HepG2 (cell line): ENCODE measurements around the gene CTDSP2. TPM values are rescaled to one million over a fixed set of nuclear protein-coding genes. Genes with fewer than 3 reads are reported as not detected.

Experiments
- CREM ChIP-seq, 2 experiments: sonication (generic) in 1 of 2; formaldehyde crosslinking in 1 of 2; IDR thresholded peaks; 2 replicates each; pipeline versions ENCODE4 v1.4.0 to v1.6.1; 2016 to 2020; ENCODE audit warnings: antibody characterized with exemption in 1 of 2, mild to moderate bottlenecking in 1 of 2, missing genetic modification reagents in 1 of 2
- ETV5 ChIP-seq: IDR thresholded peaks from 2 replicates; pipeline ENCODE4 v1.6.1; 2018; ENCODE audit warnings: missing biosample characterization, missing genetic modification reagents, inconsistent platforms, borderline replicate concordance
- FOXA1 ChIP-seq, 2 experiments: fragments of 450-650 bp in 1 of 2; sonication (generic) in 1 of 2; formaldehyde crosslinking in 1 of 2; IDR thresholded peaks; 2 replicates each; pipeline versions ENCODE4 v1.4.0 to v1.6.1; 2016 to 2020; ENCODE audit warnings: missing genetic modification reagents in 1 of 2
- HNF4A ChIP-seq: sonication (generic); formaldehyde crosslinking; IDR thresholded peaks from 2 replicates; pipeline ENCODE4 v1.4.0; 2020; ENCODE audit warnings: missing genetic modification reagents
- HOXD1 ChIP-seq: sonication (generic); formaldehyde crosslinking; IDR thresholded peaks from 2 replicates; pipeline ENCODE4 v1.5.0; 2020; ENCODE audit warnings: missing genetic modification reagents
- IKZF1 ChIP-seq: fragments of 450-650 bp; IDR thresholded peaks from 2 replicates; pipeline ENCODE4 v1.7.1; 2016
- KLF13 ChIP-seq: sonication (generic); formaldehyde crosslinking; IDR thresholded peaks from 2 replicates; pipeline ENCODE4 v1.4.0; 2020; ENCODE audit warnings: mild to moderate bottlenecking, missing genetic modification reagents
- NR2F6 ChIP-seq, 2 experiments: IDR thresholded peaks; 2 replicates each; pipeline ENCODE4 v1.6.1; 2016; ENCODE audit warnings: antibody characterized with exemption in 1 of 2, mild to moderate bottlenecking in 1 of 2
- PPARG ChIP-seq: conservative IDR thresholded peaks from 2 replicates; pipeline ENCODE4 v1.6.1; 2016; ENCODE audit warnings: missing biosample characterization, missing genetic modification reagents
- RBFOX2 ChIP-seq: fragments of 200-400 bp; formaldehyde crosslinking; IDR thresholded peaks from 2 replicates; pipeline ENCODE4 v1.6.1; 2017; ENCODE audit warnings: low read depth, mild to moderate bottlenecking, low read length
- UBTF ChIP-seq: sonication (generic); formaldehyde crosslinking; IDR thresholded peaks from 2 replicates; pipeline ENCODE4 v1.4.0; 2020; ENCODE audit warnings: mild to moderate bottlenecking, missing genetic modification reagents
- USF2 ChIP-seq, 2 experiments: sonication (generic) in 1 of 2; formaldehyde crosslinking in 1 of 2; IDR thresholded peaks; 2 replicates each; pipeline versions ENCODE4 v1.5.1 to v1.6.1; 2011 to 2020; ENCODE audit warnings: borderline replicate concordance in 1 of 2, low read depth in 1 of 2, low read length in 1 of 2, mild to moderate bottlenecking in 1 of 2, missing genetic modification reagents in 1 of 2, moderate library complexity in 1 of 2
- YEATS4 ChIP-seq: sonication (generic); formaldehyde crosslinking; IDR thresholded peaks from 2 replicates; pipeline ENCODE4 v1.4.0; 2020; ENCODE audit warnings: missing genetic modification reagents, borderline replicate concordance
- YY1 ChIP-seq: IDR thresholded peaks from 2 replicates; pipeline ENCODE4 v1.6.1; 2011; ENCODE audit warnings: low read length, low read depth, moderate library complexity, mild to moderate bottlenecking; ENCODE audit not compliant: insufficient read depth, insufficient replicate concordance
- ZNF775 ChIP-seq: sonication (generic); formaldehyde crosslinking; IDR thresholded peaks from 2 replicates; pipeline ENCODE4 v1.4.0; 2020; ENCODE audit warnings: missing genetic modification reagents, mild to moderate bottlenecking, moderate library complexity, borderline replicate concordance
- polyA plus RNA-seq, 8 experiments: library from polyadenylated mRNA; depleted of rRNA in 3 of 8; stranded (reverse) in 7 of 8; unstranded in 1 of 8; fragments of >200 nt; fragmentation: Illumina TruSeq in 4 of 8; extraction: Trizol in 4 of 8; gene quantifications; 2 replicates each; pipeline versions ENCODE4 v1.2.1 to v1.2.3, GENCODE V29; 2011 to 2016; ENCODE audit warnings: low read depth in 4 of 8, missing spikeins in 1 of 8, mixed read lengths in 1 of 8; ENCODE audit not compliant: insufficient read depth in 1 of 8
- total RNA-seq, 5 experiments: library from RNA; depleted of rRNA; stranded (reverse); fragments of >200 nt; fragmentation: Illumina TruSeq; extraction: Trizol; gene quantifications; 2 replicates each; pipeline ENCODE4 v1.2.3, GENCODE V29; 2016; ENCODE audit warnings: low read depth in 1 of 5

CTDSP2 gene
- total and polyA plus RNA-seq, 2 of the 13 experiments (the other 11 are each of a cell fraction or from before 2014, with no cell fraction given) = 38.1 to 82.5 TPM

GRCh38 chr12:57852620-57853500 lies 6.3 kb upstream of the CTDSP2 start (continued):
- no peak for TF ChIP-seq USF2 (IDR thresholded peaks at IDR 0.05; ENCODE audit: low read depth, low read length)
- TF ChIP-seq USF2 (CRISPR knock-in tag; IDR thresholded peaks at IDR 0.05; ENCODE audit: borderline replicate concordance) = peak; percentile 72; the same call in 1 of the 2 replicates
- TF ChIP-seq ETV5 (CRISPR knock-in tag) = no peak
- no peak for TF ChIP-seq IKZF1
- TF ChIP-seq KLF13 (CRISPR knock-in tag) = no peak
- TF ChIP-seq YEATS4 = no peak
- TF ChIP-seq RBFOX2 = no peak
- TF ChIP-seq NR2F6 (IDR thresholded peaks at IDR 0.05) = peak; percentile 27; the same call in 1 of the 2 replicates
- TF ChIP-seq NR2F6 (CRISPR knock-in tag; IDR thresholded peaks at IDR 0.05) = no peak
- no peak for TF ChIP-seq PPARG
- no peak for TF ChIP-seq YY1
- TF ChIP-seq HNF4A = 0 out of 2 replicates have a peak, but pooled peaks have one; percentile 10
- TF ChIP-seq CREM (IDR thresholded peaks at IDR 0.05) = no peak
- TF ChIP-seq CREM (CRISPR knock-in tag; IDR thresholded peaks at IDR 0.05) = no peak
- no peak for TF ChIP-seq FOXA1 (IDR thresholded peaks at IDR 0.05)
- peak; percentile 16; the same call in 1 of the 2 replicates for TF ChIP-seq FOXA1 (CRISPR knock-in tag; IDR thresholded peaks at IDR 0.05)
- TF ChIP-seq UBTF = peak; percentile 42; the same call in 1 of the 2 replicates
- no peak for TF ChIP-seq HOXD1 (CRISPR knock-in tag)
- TF ChIP-seq ZNF775 = no peak
- TF ChIP-seq, all 625 proteins: peak for 13
